Fibroblast of gingiva (primary cell): ENCODE results near the gene MYADM.
"Not testable (repeated sequence)": the region's sequence is repeated elsewhere in the genome, so short reads cannot be mapped to it uniquely, and the experiment has no call there.

Experiments used
- DNase-seq: peaks from one replicate; pipeline ENCODE4 v3.0.0-alpha.2; 2011; ENCODE audit warnings: low read depth

MYADM gene, protein sequence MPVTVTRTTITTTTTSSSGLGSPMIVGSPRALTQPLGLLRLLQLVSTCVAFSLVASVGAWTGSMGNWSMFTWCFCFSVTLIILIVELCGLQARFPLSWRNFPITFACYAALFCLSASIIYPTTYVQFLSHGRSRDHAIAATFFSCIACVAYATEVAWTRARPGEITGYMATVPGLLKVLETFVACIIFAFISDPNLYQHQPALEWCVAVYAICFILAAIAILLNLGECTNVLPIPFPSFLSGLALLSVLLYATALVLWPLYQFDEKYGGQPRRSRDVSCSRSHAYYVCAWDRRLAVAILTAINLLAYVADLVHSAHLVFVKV

GRCh38 chr19:53867225-53868090, at the start of gene MYADM:
MYADM (plus strand) TSS chr19:53867883; CDS start chr19:53873530, 5,647 bp downstream.
- DNase-seq = peak; percentile 99

GRCh38 chr19:53818756-53819155, 48.9 kb upstream of the MYADM start:
- DNase-seq = no peak

DNA sequence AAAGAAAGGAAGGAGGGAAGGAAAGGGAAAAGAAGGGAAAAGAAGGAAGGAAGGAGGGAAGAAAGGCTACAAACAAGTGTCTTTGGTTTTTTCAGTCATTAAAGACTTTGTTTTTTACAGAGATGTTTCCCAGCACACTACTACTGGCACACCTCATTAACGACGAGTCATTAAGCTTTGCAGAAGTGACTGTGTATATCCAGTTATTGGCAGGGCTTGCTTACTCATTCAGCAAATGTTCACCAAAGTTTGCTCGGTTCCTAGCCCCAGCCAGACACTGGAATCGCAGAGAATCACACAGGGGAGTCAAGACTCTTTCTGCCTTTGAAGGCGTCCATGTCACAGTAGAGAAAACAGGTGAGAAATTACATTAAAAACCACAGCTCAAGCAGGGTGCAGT, 47.8 kb upstream of the MYADM start:
- DNase-seq = no peak

DNA sequence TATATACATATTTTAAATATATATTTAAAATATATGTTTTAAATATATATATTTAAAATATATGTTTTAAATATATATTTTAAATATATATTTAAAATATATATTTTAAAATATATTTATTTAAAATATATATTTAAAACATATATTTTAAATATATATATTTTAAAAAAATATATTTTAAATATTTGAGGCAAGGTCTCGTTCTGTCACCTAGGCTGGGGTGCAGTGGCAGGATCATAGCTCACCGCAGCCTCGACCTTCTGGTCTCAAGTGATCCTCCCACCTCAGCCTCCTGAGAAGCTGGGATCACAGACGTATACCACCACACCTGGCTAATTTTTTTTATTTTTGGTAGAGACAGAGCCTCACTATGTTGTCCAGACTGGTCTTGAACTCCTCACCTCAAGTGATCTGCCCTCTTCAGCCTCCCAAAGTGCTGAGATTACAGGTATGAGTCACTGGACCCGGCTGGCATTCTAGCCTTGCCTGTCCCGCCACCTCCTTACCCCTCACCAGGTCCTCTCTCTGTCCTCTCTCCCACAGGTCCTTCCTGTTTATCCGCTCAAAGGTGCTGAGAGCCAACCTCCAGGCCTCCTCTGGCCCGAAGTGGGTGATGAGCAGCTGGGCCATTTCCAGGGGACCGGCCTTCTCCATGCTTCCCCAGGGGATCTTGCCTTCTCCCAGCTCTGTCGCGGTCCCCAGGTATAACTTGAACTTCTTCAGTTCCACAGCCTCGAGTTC, 44.1 kb upstream of the MYADM start:
- DNase-seq = no peak

- no peak for DNase-seq
Observed at GRCh38 chr19:53824134-53824611, 43.5 kb upstream of the MYADM start, which contains the start of gene NLRP12. NLRP12 (minus strand) TSS chr19:53824314; CDS start chr19:53824174, 140 bp downstream.

GRCh38 chr19:53826876-53827275, 40.8 kb upstream of the MYADM start:
- peak; percentile 51 for DNase-seq

DNA sequence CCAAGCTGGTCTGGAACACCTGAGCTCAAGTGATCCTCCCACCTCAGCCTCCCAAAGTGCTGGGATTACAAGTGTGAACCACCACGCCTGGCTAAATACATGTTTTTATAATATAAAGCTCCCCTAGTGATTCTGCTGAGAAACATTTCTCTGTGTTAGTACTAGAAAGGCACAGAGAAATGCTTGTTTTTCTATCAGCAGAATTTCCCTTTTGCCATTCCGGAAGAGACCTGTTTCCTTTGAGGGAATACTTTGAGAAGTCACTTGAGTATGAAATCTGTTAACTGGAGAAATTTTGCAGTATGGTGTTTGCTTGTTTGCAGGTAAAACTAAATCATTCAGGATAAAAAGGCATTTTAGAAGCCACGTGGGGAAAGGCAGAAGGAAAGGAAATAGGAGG, 39.2 kb upstream of the MYADM start:
- DNase-seq = no peak

DNA sequence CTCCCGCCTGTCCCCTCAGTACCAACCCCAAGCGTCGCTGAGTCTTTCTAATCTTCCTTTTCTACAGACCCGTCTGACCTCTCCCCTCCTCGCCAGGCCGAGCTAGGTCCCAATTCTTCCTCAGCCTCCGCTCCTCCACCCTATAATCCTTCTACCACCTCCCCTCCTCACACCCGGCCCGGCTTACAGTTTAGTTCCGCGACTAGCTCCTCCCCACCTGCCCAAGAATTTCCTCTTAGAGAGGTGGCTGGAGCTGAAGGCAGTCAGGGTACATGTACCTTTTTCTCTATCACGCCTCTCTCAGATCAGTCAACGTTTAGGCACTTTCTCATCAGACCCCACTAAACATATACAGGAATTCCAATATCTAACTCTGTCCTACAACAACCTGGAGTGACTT, 34.8 kb upstream of the MYADM start:
- not testable (repeated sequence) for DNase-seq

- not testable (repeated sequence) for DNase-seq
Observed at GRCh38 chr19:53838446-53838845, 29.2 kb upstream of the MYADM start.

- not testable (repeated sequence) for DNase-seq
Observed at GRCh38 chr19:53840241-53840640, 27.4 kb upstream of the MYADM start.

DNA sequence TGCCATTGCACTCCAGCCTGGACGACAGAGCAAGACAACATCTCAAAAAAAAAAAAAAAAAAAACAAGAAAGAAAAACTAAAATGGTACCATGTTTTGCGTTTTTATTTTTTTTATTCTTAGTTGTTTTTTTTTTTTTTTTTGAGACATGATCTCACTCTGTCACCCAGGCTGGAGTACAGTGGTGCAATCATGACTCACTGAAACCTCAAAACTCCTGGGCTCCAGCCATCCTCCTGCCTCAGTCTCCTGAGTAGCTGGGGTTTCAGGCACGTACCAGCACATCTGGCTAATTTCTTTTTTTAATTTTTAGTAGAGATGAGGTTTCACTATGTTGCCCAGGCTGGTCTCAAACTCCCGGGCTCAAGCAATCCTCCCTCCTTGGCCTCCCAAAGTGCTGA, 26.8 kb upstream of the MYADM start:
- peak; percentile 85 for DNase-seq

GRCh38 chr19:53844849-53845246, 22.8 kb upstream of the MYADM start:
- no peak for DNase-seq

DNA sequence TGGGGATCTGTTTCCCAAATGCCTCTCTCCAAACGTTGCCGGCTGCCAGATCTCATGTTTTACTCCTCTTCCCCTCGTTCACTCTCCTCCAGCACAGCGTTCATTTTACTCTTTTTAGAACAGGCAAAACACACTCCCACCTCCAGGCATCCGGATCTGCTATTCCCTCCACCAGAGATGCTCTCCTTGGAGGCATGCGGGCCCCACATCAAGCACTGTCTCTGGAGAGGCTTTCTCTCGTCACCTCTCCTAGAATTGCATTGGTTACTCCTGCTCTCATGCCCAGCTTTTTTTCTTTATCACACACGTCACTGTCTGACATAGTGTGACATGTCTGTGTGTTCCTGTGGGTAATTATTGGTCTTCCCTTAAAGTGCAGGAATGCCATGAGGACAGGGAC, 20.1 kb upstream of the MYADM start:
- DNase-seq = no peak

GRCh38 chr19:53849237-53849676, 18.4 kb upstream of the MYADM start:
- peak; percentile 66 for DNase-seq

DNA sequence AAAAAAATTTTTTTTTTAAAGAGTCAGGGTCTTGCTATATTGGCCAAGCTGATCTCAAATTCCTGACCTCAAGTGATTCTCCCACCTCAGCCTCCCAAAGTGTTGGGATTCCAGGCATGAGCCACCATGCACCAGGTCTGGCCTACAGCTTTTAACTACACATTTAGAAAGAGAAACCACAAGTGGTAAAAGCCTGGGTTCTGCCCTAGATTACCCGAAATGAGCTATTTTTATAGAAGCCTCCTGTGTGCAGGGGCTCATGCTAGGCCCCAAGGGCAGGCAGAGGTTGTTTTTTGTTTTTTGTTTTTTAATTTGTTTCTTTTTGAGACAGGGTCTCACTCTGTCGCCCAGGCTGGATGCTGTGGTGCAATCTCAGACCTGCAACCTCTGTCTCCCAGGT, 14.0 kb upstream of the MYADM start:
- no peak for DNase-seq

- DNase-seq = no peak
Observed at GRCh38 chr19:53864308-53864836, 3.3 kb upstream of the MYADM start.

GRCh38 chr19:53865523-53865917, 2.2 kb upstream of the MYADM start:
- no peak for DNase-seq

GRCh38 chr19:53865918-53866864, 1.5 kb upstream of the MYADM start:
- DNase-seq = peak; percentile 82

GRCh38 chr19:53866865-53867224, 838 bp upstream of the MYADM start:
- no peak for DNase-seq

GRCh38 chr19:53868091-53868891, 608 bp downstream of the MYADM start:
- peak; percentile 67 for DNase-seq
